ENCODE data around the gene SESN2.

Gene SESN2

GRCh38 chr1:28313702-28314546, 54.6 kb downstream of the SESN2 start:
- no peaks in the 10 kb centered on the region; the same call in 1 of the 2 replicates for H3K27me3 ChIP-seq (replicated peaks; ENCODE audit: control insufficient read depth, insufficient read depth, low read length)
- H3K4me3 ChIP-seq (replicated peaks; ENCODE audit: low read depth, low read length): no peak overlapping the region
- H3K36me3 ChIP-seq (ENCODE audit: control insufficient read depth, insufficient read depth, low read length): no peaks in the 10 kb centered on the region
- TF ChIP-seq CTCF (IDR thresholded peaks at IDR 0.05; ENCODE audit: insufficient read depth, low read length, poor library complexity, severe bottlenecking): no peak
- DNase-seq (ENCODE audit: extremely low read depth, insufficient read length): no peak

- Histone ChIP-seq H3K36me3 (ENCODE audit: control insufficient read depth, insufficient read depth, low read length) (no peaks in the 10 kb centered on the region), H3K4me3 (replicated peaks; ENCODE audit: low read depth, low read length) (no peak overlapping the region), H3K27me3 (replicated peaks; ENCODE audit: control insufficient read depth, insufficient read depth, low read length) (no peaks in the 10 kb centered on the region; the same call in 1 of the 2 replicates)
- no peak for TF ChIP-seq CTCF (IDR thresholded peaks at IDR 0.05; ENCODE audit: insufficient read depth, low read length, poor library complexity, severe bottlenecking)
- no peak for DNase-seq (ENCODE audit: extremely low read depth, insufficient read length)
Observed at GRCh38 chr1:28314547-28314941, 55.2 kb downstream of the SESN2 start.

GRCh38 chr1:28317014-28317413, 57.7 kb downstream of the SESN2 start:
- Histone ChIP-seq H3K4me3 (replicated peaks; ENCODE audit: low read depth, low read length) (no peak overlapping the region), H3K36me3 (ENCODE audit: control insufficient read depth, insufficient read depth, low read length) (no peaks in the 10 kb centered on the region), H3K27me3 (replicated peaks; ENCODE audit: control insufficient read depth, insufficient read depth, low read length) (no peaks in the 10 kb centered on the region; the same call in 1 of the 2 replicates)
- TF ChIP-seq CTCF (IDR thresholded peaks at IDR 0.05; ENCODE audit: insufficient read depth, low read length, poor library complexity, severe bottlenecking): no peak
- no peak for DNase-seq (ENCODE audit: extremely low read depth, insufficient read length)

GRCh38 chr1:28322194-28322593, 62.9 kb downstream of the SESN2 start:
- Histone ChIP-seq H3K36me3 (ENCODE audit: control insufficient read depth, insufficient read depth, low read length) (no peaks in the 10 kb centered on the region), H3K27me3 (replicated peaks; ENCODE audit: control insufficient read depth, insufficient read depth, low read length) (no peaks in the 10 kb centered on the region), H3K4me3 (replicated peaks; ENCODE audit: low read depth, low read length) (no peak overlapping the region)
- no peak for DNase-seq (ENCODE audit: extremely low read depth, insufficient read length)
- no peak for TF ChIP-seq CTCF (IDR thresholded peaks at IDR 0.05; ENCODE audit: insufficient read depth, low read length, poor library complexity, severe bottlenecking)

- no peak for TF ChIP-seq CTCF (IDR thresholded peaks at IDR 0.05; ENCODE audit: insufficient read depth, low read length, poor library complexity, severe bottlenecking)
- Histone ChIP-seq H3K36me3 (ENCODE audit: control insufficient read depth, insufficient read depth, low read length) (no peaks in the 10 kb centered on the region), H3K4me3 (replicated peaks; ENCODE audit: low read depth, low read length) (no peak overlapping the region), H3K27me3 (replicated peaks; ENCODE audit: control insufficient read depth, insufficient read depth, low read length) (no peaks in the 10 kb centered on the region)
- DNase-seq (ENCODE audit: extremely low read depth, insufficient read length): no peak
Observed at GRCh38 chr1:28323720-28324119, 64.4 kb downstream of the SESN2 start.
